Measurements from ENCODE around the gene HS6ST2.

The HS6ST2 gene

GRCh38 chrX:132689612-132690563, 268.5 kb downstream of the HS6ST2 start:
- DNase-seq: no peak

GRCh38 chrX:132685276-132685675, 273.2 kb downstream of the HS6ST2 start:
- no peak for DNase-seq

GRCh38 chrX:132677233-132677716, 281.2 kb downstream of the HS6ST2 start:
- no peak for DNase-seq

GRCh38 chrX:132676561-132677186, 281.8 kb downstream of the HS6ST2 start:
- DNase-seq: peak in 1 of 56 donors; percentile 1

GRCh38 chrX:132676102-132676501, 282.3 kb downstream of the HS6ST2 start:
- no peak for DNase-seq

GRCh38 chrX:132673331-132673730, 285.1 kb downstream of the HS6ST2 start:
- no peak for DNase-seq

GRCh38 chrX:132671229-132671641, 287.2 kb downstream of the HS6ST2 start:
- DNase-seq: no peak

- no peak for DNase-seq
These were observed 289.3 kb downstream of the HS6ST2 start for GRCh38 chrX:132669142-132669541.

- DNase-seq: no peak
These were observed 290.3 kb downstream of the HS6ST2 start for GRCh38 chrX:132668178-132668577.

- DNase-seq: no peak
These were observed 292.8 kb downstream of the HS6ST2 start for GRCh38 chrX:132665676-132666075.

- no peak for DNase-seq
These were observed 294.2 kb downstream of the HS6ST2 start for GRCh38 chrX:132664273-132664672.

GRCh38 chrX:132662844-132663243, 295.6 kb downstream of the HS6ST2 start:
- DNase-seq: no peak

- DNase-seq: no peak
These were observed 300.6 kb downstream of the HS6ST2 start for GRCh38 chrX:132657876-132658275.

GRCh38 chrX:132652871-132653270, 305.6 kb downstream of the HS6ST2 start:
- no peak for DNase-seq

GRCh38 chrX:132651421-132652086, 306.9 kb downstream of the HS6ST2 start:
- DNase-seq: peak in 26 of 56 donors; percentile 0 to 49 (median 12)

- no peak for DNase-seq
These were observed 309.5 kb downstream of the HS6ST2 start for GRCh38 chrX:132648895-132649294.

GRCh38 chrX:132639446-132639845, 319.0 kb downstream of the HS6ST2 start:
- DNase-seq: no peak

GRCh38 chrX:132638313-132638712, 320.1 kb downstream of the HS6ST2 start:
- DNase-seq: no peak

- DNase-seq: no peak
These were observed 322.3 kb downstream of the HS6ST2 start for GRCh38 chrX:132636080-132636479.

GRCh38 chrX:132634521-132634920, 323.9 kb downstream of the HS6ST2 start:
- DNase-seq: no peak

- peak in 4 of 56 donors; percentile 0 to 9 (median 0) for DNase-seq
These were observed 326.7 kb downstream of the HS6ST2 start for GRCh38 chrX:132631579-132632232.
